HG03097 (cell line): ENCODE results near the gene DNAJC4.
A peak's percentile ranks its signal among the peaks of the same experiment; 100 is the strongest.

Source experiments
- ATAC-seq: cut with Tn5 transposase; IDR thresholded peaks from one replicate; pipeline ENCODE4 v1.9.1; 2021; ENCODE audit not compliant: unreplicated experiment, low FRiP score

DNAJC4 gene

GRCh38 chr11:64269540-64270220 is 39.3 kb downstream of the DNAJC4 start:
- peak; percentile 63 for ATAC-seq

GRCh38 chr11:64275031-64275800 is 44.9 kb downstream of the DNAJC4 start:
- no peak for ATAC-seq

- ATAC-seq, result no peak
Measured at GRCh38 chr11:64275841-64276240, 45.5 kb downstream of the DNAJC4 start.

GRCh38 chr11:64276653-64277431 is 46.5 kb downstream of the DNAJC4 start:
- ATAC-seq, result no peak

- ATAC-seq, result no peak
Measured at GRCh38 chr11:64278576-64279190, 48.3 kb downstream of the DNAJC4 start.

- ATAC-seq, result no peak
Measured at GRCh38 chr11:64281957-64282770, 51.8 kb downstream of the DNAJC4 start.

- no peak for ATAC-seq
Measured at GRCh38 chr11:64283092-64283491, 52.7 kb downstream of the DNAJC4 start.
